ENCODE data around the gene PTPN20.

Gene PTPN20

GRCh38 chr10:47047577-47048525, 136.6 kb downstream of the PTPN20 start:
- peak; percentile 15 for DNase-seq (ENCODE audit: low spot score)

GRCh38 chr10:47048526-47048905, 137.3 kb downstream of the PTPN20 start:
- DNase-seq (ENCODE audit: low spot score) = no peak

- DNase-seq (ENCODE audit: low spot score) = no peak
Measured at GRCh38 chr10:47049056-47049851, 138.0 kb downstream of the PTPN20 start.

- DNase-seq (ENCODE audit: low spot score) = no peak
Measured at GRCh38 chr10:47049906-47050305, 138.7 kb downstream of the PTPN20 start.

- DNase-seq (ENCODE audit: low spot score) = no peak
Measured at GRCh38 chr10:47050618-47051455, 139.6 kb downstream of the PTPN20 start.

- no peak for DNase-seq (ENCODE audit: low spot score)
Measured at GRCh38 chr10:47051741-47052238, 140.6 kb downstream of the PTPN20 start.
